Fibroblast of the aortic adventitia (primary cell): ENCODE results near the gene CLASP1. TPM values are rescaled to one million over a fixed set of nuclear protein-coding genes. Genes with fewer than 3 reads are reported as not detected.
A peak's percentile ranks its signal among the peaks of the same experiment; 100 is the strongest.
"Not testable (repeated sequence)": the region's sequence is repeated elsewhere in the genome, so short reads cannot be mapped to it uniquely, and the experiment has no call there.

Experiments
- DNase-seq: peaks from one replicate; pipeline ENCODE4 v3.0.0-alpha.2; 2010; ENCODE audit warnings: low read depth
- H3K4me3 ChIP-seq: 2 replicates; pipeline ENCODE4 v1.5.1; 2011; ENCODE audit warnings: low read depth, mild to moderate bottlenecking, control low read depth, low read length, moderate library complexity
- total RNA-seq: library from RNA; depleted of rRNA; stranded (reverse); fragments of >200 nt; gene quantifications from 2 replicates; pipeline ENCODE4 v1.2.3, GENCODE V29; 2012; ENCODE audit warnings: low replicate concordance
- TF ChIP-seq, protein P1 (sequence below): IDR thresholded peaks from 2 replicates; pipeline ENCODE4 v1.5.1; 2011; ENCODE audit warnings: mild to moderate bottlenecking, low read length, control low read depth, inconsistent platforms; ENCODE audit not compliant: insufficient read depth

The CLASP1 gene
- total RNA-seq, 1 donor: 45.6 TPM

DNA sequence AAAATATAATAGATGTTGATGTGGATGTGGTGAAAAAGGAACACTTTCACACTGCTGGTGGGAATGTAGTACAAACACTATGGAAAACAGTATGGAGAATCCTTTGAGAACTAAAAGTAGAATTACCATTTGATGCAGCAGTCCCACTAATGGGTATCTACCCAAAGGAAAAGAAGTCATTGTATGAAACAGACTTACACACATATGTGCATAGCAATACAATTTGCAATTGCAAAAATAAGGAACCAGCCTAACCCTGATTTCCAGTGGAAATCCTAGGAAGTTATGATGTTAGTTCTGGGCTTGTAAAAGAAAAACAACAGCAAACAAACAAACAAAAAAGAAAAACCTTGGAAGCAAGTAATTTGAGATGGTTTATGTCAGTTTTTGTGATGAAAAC lies 28.6 kb upstream of the CLASP1 start:
- TF ChIP-seq, protein P1, sequence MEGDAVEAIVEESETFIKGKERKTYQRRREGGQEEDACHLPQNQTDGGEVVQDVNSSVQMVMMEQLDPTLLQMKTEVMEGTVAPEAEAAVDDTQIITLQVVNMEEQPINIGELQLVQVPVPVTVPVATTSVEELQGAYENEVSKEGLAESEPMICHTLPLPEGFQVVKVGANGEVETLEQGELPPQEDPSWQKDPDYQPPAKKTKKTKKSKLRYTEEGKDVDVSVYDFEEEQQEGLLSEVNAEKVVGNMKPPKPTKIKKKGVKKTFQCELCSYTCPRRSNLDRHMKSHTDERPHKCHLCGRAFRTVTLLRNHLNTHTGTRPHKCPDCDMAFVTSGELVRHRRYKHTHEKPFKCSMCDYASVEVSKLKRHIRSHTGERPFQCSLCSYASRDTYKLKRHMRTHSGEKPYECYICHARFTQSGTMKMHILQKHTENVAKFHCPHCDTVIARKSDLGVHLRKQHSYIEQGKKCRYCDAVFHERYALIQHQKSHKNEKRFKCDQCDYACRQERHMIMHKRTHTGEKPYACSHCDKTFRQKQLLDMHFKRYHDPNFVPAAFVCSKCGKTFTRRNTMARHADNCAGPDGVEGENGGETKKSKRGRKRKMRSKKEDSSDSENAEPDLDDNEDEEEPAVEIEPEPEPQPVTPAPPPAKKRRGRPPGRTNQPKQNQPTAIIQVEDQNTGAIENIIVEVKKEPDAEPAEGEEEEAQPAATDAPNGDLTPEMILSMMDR: no peak
- DNase-seq: no peak
- no peak overlapping the region for H3K4me3 ChIP-seq

DNA sequence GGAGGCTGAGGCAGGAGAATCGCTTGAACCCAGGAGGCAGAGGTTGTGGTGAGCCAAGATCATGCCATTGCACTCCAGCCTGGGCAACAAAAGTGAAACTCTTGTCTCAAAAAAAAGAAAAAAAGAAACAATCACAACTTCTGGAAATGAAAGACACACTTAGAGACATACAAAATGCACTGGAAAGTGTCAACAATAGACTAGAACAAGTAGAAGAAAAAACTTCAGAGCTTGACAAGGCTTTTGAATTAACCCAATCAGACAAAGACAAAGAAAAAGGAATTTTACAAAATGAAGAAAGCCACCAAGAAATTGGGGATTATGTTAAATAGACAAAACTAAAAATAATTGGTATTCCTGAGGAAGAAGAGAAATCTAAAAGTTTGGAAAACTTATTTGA lies 22.4 kb upstream of the CLASP1 start:
- not testable (repeated sequence) for DNase-seq, H3K4me3 ChIP-seq

DNA sequence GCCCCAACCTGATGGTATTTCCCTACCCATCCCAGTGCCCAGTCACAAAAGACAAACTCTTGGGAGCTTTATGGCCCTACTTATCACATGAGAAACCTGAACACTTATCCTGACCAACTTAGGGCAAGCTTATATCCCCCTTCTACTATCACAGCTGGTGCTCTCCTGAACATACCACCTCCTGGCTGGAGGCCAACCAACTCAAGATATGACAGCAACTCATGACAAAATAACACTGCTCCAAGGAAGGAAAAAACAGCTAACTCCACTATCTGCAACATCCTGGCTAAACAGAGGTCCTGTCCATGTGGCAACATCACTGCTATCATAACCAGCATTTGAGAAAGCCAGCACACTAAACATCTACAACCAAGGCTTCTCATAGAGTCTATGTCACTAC lies 20.9 kb upstream of the CLASP1 start:
- H3K4me3 ChIP-seq: no peak overlapping the region
- DNase-seq: peak; percentile 3
- TF ChIP-seq, protein P1: no peak

DNA sequence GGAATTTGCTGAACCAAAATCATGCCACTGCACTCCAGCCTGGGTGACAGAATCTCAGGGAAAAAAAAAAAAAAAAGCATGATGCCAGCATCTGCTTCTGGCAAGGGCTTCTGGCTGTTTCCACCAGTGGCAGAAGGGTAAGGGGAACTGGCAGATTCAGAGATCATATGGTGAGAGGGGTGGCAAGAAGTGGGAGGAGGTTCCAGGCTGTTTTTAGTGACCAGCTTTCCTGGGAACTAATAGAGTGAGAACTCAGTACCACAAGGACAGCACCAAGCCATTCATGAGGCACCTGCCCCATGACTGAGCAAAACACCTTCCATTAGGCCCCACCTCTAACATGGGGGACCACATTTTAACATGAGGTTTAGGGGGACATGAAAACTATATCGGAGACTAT lies 18.4 kb upstream of the CLASP1 start:
- TF ChIP-seq, protein P1: no peak
- no peak for DNase-seq
- H3K4me3 ChIP-seq: no peak overlapping the region

DNA sequence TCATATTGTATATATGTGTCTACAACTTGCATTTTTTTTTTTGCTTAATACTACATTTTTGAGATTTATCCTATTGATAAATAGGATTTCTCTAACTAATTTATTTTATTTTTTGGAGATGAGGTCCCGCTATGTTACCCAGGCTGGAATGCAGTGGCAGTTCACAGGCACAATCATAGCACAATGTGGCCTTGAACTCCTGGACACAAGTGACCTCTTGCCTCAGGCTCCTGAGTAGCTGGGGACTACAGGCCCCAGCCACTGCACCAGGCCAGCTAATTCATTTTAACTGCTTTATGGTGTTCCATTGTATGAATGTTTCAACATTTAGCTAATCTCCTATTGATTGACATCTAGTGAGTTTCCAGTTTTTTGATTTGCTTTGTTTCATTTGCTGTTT lies 16.8 kb upstream of the CLASP1 start:
- TF ChIP-seq, protein P1: no peak
- DNase-seq: no peak
- no peak overlapping the region for H3K4me3 ChIP-seq

DNA sequence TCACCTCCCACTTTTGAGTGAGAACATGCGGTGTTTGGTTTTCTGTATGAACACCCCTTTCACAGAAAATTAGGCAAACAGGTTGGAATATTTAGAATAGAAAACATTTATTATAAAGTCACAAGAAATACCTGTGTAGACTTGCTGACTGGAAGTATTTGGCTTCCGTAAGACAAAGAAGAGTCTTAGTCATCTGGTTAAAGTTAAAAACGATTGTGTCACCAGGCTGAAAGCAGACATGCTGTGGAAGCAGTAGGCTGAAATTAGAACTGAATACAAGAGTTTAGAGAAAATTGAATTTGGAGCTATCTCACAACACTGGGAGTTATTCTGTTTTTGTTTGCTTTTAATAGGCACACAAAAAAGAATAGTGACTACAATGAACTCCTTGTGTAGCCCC lies 16.2 kb upstream of the CLASP1 start:
- DNase-seq: no peak
- no peak overlapping the region for H3K4me3 ChIP-seq
- TF ChIP-seq, protein P1: no peak

DNA sequence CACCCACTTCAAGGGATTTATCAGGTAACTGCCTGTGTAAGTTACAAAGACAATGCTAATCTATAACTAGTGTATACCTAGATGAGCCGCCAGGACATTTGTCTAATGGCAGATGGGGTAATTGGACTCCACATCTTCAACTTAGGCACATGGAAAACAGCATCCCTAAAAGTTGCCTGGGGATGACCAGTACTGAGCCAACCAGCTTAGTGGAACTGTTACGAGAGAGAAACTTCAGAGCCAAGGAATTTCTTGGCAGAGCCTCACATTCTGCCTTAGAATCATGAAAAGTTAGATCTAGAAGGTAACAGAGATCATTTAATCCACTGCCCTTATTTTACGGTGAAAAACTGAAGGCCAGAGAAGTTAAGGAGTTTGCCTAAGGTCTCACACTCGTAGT lies 15.5 kb upstream of the CLASP1 start:
- peak; percentile 34 for DNase-seq
- no peak overlapping the region for H3K4me3 ChIP-seq
- TF ChIP-seq, protein P1: no peak
